GM19468 (cell line): ENCODE measurements around the gene RRN3.
"Not testable (repeated sequence)": the region's sequence is repeated elsewhere in the genome, so short reads cannot be mapped to it uniquely, and the experiment has no call there.

ENCODE experiments used
- ATAC-seq: cut with Tn5 transposase; IDR thresholded peaks from one replicate; pipeline ENCODE4 v1.9.1; 2021; ENCODE audit warnings: mild to moderate bottlenecking, moderate library complexity, moderate number of reproducible peaks; ENCODE audit not compliant: unreplicated experiment; ENCODE audit errors: extremely low read depth

The RRN3 gene

DNA sequence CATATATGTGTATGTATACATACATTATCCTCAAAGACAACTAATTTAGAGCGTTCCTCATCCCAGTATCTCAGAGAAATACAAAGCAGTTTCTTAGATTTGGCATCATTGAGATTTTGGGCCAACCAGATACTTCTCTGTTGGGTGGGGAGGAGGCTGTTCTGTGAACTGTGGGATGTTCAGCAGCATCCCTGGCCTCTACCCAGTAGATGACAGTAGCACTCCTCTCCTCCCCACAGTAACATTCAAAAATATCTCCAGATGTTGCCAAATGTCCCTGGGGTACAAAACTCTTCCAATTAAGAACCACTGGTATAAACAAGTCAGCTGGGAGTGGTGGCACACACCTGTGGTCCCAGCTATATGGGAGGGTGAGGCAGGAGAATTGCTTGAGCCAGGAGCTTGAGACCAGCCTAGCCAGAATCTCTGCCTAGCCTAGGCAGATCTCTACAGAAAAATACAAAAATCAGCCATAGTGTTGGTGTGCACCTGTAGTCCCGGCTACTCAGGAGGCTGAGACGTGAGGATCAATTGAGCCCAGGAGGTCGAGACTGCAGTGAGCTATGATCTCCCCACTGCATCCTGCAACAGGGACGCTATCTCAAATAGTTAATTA lies 6.4 kb upstream of the RRN3 start:
- not testable (repeated sequence) for ATAC-seq

DNA sequence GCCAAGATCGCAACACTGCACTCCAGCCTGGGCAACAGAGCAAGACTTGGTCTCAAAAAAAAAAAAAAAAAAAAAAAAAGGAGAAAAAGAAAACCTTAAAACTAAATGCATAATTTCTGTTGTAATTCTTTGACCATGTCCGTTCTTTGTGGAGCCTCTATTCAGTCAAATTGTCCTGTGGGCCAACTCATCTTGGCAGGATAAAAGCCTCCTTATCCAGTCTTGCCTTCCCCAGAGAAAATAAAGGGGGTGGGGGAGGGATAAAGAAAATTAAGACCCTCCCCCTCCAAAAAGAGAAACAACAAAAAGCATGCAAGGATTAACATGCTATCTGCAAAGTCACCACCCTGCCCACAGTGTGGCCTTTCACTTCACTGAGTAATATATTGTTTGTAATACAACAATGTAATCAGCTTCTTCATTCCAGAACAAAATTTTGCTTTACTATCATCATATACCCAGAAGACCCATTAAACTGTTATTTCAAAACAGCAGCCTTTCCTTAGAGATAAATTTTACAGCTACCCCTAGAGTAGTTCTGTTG lies 5.4 kb upstream of the RRN3 start:
- ATAC-seq = not testable (repeated sequence)

DNA sequence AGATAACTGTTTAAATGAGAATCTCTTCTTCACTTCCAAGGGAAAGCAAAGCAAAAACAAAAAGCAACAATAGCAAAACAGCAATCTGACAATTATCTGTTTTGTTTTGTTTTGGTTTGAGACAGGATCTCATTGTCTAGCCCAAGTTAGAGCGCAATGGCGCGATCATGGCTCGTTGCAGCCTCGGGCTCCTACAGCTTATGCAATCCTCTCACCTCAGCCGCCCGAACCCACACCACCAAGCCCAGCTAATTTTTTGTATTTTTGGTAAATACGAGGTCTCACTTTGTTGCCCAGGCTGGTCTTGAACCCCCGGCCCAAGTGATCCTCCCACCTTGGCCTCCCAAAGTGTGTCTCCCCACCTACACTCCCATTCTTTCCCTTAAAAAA lies 2.5 kb upstream of the RRN3 start:
- not testable (repeated sequence) for ATAC-seq

DNA sequence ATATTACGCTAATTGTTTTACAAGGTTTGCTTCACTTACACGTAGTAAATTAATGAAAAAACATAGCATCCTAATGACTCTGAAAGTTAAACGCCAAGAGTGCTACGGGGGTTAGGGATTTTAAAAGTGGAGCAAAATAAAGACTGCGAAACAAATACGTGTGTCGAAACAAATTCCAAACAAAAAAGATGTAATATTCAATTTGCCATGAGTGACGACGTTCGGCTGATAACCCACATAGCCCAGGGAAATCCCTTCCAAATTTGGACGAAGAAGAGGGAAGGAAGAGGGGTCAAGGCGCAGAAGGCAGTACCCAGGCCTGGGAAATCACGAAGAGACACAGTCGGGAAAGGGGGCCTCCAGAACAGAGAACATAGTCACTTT lies 509 bp downstream of the RRN3 start:
- not testable (repeated sequence) for ATAC-seq

DNA sequence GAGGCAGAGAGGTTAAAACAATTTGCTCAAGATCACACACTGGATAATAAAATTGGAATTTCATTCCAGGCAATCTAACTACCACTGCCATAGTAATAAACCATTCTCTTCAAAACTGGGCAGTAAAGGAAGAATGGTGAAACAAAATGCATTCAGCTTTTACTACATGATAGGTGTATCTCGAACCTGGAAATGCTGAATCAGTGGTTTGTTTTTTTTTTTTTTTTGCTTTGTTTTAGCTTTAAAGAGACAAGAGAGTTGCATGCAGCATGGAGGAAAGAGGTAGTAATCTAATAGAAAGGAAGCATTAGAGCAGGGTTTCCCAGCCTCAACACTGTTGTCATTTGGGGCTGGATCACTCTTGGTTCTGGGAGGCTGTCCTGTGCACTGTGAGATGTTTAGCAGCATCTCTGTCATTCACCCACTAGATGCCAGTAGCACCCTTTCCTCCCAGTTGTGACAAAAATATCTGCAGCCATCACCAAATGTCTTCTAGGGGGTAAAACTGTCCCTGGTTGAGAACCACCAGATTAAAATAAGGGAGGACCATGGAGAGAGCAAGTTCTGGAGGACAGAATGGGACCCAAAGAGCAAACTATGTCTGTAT lies 3.3 kb downstream of the RRN3 start:
- ATAC-seq = not testable (repeated sequence)

DNA sequence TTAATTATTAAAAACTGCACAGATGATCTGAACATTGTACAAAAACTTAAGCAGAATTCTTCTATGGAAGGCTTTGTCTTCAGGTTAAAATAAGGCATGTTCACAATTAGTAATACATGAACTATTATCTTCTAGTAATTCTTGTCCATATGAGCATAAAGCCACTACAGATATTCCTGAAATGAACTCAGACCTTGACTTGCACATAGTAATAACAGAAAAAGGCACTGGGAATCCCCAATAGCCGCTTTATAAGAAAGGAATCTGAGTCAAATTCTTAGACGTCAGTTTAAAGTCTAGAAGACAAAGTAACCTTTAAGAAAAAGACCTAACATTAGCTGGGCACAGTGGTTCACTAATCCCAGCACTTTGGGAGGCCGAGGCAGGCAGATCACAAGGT lies 11.3 kb downstream of the RRN3 start:
- ATAC-seq = not testable (repeated sequence)

DNA sequence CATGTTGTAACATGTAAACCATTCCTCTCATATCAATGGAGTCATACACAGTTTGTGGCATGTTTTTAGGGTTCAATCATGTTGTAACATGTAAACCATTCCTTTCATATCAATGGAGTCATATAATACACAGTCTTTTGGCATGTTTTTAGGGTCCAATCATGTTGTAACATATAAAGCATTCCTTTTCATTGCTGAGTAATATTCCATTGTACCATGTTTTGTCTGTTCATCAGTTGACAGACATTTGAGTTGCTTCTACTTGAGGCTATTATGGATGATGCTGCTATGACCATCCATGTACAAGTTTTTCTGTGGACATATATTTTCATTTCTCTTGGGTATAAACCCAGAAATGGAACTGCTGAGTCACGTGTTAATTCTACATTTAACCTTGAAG lies 13.2 kb downstream of the RRN3 start:
- not testable (repeated sequence) for ATAC-seq

DNA sequence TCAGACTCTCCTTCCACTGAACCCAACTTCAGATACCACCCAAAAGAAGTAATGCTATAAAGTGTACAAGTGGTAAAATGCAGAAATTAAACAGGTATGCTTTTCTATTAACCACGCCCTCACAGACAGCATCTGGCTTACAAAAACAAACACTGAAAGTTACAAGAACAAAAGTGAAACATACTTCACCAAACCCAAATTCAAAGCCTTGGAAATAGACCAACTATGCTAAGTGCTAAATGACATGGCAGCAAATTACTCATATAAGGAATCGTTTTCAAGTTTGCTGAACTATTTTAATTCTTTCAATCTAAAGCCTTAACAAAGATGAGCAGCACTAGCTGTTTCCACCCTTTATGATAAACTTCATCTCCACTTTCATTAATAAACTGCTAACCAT lies 17.9 kb downstream of the RRN3 start:
- ATAC-seq = not testable (repeated sequence)

DNA sequence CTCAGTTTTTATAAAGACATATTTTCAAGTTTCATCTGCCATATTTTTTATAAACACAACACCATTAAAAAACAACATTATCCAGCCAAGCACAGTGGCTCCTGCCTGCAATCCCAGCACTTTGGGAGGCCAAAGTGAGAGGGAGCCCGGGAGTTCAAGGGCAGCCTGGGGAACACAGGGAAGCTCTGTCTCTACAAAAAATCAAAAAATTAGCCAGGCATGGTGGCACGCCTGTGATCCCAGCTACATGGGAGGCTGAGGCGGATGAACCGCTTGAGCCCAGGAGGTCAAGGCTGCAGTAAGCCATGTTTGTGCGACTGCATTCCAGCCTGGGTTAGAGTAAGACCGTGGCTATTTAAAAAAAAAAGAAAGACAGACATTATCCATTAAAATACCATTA lies 21.0 kb downstream of the RRN3 start:
- no peak for ATAC-seq

DNA sequence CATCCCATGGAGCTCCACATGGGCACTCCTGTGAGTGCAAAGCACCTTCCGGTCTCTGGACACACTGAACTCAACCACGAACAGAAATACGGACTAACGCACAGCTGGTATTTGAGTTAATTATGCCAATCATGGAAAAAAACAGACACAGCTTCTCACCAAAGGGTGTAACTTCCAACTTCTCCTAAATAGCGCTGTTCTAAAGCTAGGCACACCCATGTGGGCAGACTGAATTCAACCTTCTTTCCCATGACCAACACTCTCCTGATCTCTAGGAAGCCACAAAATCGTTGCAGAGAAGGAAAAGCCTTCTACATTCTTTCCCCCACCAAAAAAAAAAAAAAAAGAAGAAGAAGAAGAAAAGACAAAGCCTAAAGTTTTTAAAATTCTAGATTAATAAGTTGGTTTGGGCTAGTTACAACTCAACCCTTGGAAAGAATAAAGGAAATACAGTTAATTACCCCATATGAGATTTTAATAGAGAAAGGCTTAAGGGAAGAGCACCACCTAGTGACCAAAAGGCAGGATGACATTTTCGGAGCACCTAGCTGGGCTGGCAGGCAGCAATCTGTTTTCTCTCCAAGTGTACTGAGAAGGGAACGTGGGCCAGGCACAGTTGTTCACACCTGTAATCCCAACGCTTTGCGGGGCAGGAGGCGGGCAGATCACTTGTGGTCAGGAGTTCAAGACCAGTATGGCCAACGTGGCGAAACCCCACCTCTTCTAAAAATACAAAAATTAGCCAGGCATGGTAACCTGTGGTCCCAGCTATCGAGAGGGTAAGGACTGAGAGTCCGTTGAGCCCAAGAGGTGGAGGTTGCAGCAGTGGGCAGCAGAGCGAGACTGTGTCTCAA lies 21.9 kb downstream of the RRN3 start:
- not testable (repeated sequence) for ATAC-seq

DNA sequence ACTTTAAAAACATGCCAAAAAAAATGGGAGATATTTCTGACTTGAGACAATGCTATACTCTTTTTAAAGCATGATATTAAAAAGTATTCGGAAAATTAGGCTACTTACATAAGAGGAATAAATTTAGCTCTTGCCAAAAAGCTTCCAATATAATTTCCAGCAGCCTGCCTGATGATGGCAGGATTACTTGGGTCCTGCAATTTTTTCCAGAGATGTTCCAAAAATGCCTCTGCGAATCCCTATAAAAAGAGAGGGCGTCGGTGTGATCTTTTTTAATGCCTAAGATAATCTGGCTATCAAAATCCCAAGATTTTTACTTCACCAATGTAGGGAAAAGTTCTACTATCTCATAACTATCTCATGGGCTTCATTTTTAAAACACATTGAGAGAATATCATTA lies 23.1 kb downstream of the RRN3 start:
- not testable (repeated sequence) for ATAC-seq

DNA sequence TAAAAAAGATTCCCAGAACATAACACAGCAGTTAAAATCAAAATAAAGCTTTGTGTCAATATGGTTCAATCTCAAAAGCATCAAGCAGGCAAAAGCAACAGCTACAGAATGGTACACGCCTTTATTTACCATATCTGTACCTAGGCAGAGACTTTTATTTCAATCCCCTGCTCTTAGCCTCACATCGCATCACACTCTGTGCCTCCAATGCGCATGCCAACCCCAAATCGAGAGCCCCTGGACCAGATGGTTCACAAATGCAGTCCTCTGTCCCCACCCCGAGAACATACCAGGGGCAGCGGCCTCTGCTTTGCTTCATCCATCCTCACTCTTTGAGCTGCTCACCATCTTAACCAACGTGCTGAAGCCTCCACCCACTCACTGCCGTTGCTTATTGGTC lies 27.4 kb downstream of the RRN3 start:
- ATAC-seq = not testable (repeated sequence)

DNA sequence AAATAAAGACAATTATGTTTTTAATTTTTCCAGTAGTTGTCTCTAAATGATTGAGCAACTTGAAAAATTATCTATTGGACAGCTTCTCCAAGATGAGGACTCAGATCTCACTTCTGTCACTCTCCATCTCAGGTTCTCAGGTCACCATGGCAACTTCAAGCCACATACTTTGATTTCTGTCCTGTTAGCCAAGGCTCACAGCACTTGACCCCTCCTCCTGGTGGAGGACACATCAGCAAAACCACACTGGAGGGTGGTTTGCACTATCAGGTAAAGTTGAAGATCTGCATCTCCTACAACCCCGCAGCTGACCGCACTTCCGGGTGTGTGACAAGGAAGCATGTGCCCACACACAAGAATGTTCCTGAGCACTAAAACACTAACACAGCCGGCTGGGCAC lies 28.1 kb downstream of the RRN3 start:
- not testable (repeated sequence) for ATAC-seq

DNA sequence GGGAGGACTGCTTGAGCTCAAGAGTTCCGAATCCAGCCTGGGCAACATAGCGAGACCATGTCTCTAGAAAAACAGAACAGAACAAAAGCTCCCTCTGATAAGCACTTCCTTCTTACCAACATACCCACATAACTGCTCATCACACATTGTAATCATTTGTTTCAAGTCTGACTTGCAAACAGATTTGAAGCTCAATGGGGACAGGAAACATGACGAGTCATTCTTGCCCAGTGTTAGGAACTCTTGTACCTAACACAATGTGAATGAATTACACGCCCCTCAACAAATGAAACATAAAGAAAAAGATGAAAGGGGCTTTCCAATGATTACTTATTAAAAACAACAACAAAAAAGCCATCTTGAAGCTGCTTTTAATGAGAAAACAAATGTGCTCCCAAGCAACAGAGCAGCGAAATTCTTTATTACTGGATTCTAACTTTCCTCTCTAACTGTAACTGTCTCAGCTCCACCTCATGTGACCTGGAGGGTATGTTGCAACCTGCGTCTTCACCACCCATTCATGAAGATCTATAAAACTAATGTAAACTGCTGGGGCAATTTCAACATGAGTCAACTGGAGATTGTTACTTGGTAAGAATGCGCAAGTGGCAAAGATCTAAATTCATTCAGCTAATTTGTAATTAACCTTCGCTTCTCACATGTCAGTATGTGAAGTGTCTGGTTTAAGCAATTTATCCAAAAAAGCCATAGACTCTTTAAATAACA lies 31.8 kb downstream of the RRN3 start:
- ATAC-seq = not testable (repeated sequence)

DNA sequence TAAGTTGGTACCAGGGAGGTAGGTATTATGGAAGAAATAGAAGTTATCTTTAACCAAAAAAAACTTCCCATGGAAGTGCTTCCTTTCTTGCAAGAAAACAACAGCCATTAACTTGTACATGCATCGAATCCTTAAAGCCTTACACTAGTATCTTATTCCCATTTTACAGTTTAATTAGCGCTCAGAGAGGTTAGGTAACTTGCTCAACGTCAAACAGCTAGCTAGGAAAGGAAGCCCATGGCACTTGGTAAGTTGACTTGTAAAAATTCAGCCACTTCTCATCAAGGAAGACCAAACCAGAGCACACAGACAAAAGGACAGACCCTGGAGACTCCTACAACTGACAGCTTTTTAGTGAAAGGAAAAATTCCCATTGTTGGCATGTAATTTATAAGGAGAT lies 34.7 kb downstream of the RRN3 start:
- no peak for ATAC-seq

DNA sequence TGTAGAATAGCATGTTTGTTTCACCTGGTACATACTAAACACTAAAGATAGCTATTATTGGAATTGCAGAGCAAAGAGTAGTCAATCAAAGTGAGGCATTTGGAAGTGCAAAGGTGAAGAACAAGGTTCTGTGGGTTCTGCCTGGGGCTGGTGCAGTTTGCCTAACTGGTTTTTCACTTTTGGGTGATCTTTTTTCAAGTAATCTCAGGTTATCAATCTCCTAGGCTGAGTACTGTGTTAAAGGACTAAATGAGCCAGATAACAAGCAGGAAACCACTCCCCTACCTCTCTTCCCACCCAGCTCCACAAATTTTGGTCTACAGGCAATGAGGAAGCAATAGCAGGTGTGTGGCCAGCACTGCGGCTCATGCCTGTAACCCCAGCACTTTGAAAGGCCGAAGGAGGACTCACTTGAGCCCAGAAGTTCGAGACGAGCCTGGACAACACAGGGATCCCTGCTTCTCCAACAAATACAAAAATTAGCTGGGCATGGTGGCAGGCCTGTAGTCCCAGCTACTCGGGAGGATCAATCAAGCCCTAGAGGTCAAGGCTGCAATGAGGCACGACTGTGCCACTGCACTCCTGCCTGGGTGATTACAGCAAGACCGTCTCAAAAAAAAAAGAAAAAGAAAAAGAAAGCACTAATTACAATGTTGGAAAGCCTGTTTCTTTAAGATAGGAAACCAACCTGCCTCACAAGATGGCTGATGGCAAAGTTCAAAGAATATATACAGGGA lies 36.2 kb downstream of the RRN3 start:
- ATAC-seq = no peak

DNA sequence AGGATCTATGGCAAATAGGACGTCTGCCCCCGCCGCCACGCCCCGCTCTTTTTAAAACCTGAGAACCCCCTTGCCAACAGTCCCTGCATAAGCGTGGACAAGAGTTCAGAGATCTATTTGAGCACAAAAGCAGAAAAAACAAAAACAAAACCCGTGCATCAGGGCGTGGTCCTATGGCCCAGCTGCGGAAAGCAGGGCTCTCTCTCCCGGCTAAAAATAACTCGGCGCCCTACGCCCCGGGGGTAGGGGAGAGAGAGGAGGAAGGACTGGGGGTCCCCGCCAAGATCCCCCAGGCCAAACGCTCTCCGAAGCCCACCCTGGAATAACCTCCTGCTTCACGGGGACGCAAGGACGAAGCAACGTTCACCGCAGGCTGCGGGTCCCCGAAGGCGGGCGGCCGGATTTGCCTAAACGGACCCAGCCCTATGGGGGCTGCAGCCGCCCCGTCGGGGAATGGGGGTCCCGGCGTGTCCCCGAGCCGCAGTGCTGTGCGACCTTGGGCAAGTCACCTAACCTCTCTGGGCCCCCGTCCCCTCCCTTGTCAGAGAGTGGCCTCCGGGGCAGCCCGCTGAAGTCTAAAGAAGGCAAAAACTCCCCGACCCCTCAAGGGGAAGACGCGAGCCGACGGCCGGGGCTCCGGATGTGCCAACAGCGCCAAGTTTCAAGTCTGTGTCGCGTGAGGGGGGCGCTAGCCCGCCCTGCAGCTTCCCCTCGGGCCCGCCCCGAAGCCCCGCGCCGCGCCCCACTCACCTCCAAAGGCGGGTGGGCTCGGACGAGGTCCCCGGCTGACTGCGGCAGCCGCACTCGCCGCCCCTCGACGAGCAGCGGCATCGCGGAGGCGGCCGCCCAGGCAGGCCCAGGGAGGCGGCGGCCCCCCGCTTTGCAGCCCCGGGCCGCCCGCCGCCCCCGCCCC lies 38.7 kb downstream of the RRN3 start:
- ATAC-seq = peak; percentile 58

DNA sequence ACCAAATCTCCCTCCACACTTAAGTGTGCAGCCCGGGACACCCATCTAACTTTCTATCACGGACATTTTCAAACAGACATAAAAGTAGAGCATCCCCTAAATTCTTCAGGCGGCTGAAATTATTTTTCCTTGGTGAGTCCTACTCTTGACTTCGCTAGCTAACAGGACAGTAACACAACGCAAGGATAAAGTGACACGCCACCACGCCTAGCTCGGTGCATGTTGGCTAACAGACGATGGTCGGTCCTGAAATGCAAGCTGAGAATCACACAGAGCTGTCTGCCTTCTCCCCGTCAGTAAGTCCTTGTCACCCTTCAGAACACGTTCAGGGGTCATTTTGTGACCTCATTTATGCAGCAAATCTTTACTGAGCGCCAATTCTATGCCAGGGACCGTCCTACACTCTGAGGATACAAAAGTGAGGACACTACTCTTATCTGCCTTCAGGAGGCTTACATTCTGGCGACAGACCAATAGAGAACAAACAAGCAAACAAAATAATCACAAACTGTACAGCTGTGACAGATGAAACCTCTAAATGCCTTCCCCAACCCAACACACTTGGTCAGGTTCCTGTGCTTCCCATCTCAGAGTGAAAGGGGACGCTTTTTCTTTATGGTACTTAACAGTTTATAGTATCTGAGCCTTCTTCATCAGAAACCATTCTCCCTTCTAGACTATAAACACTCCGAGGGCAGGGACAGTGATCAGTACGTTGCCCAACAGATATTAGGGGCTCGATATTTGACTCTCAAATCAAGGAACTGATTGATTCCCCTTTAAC lies 39.5 kb downstream of the RRN3 start:
- ATAC-seq = no peak
